GM23338 (cell line): ENCODE measurements around the gene SLC4A9. TPM values are rescaled to one million over a fixed set of nuclear protein-coding genes. Genes with fewer than 3 reads are reported as not detected.

Experiments used
- ATAC-seq: fragments of 200-7000 bp; cut with Tn5 transposase; 3 replicates; pipeline ENCODE4 v1.9.1; 2020
- DNase-seq: peaks from one replicate; pipeline ENCODE4 v3.0.0-alpha.2; 2015; ENCODE audit warnings: low spot score
- H2AFZ ChIP-seq: fragments of 200-600 bp; sonication (generic); 2 replicates; pipeline ENCODE4 v1.8.0; 2016; ENCODE audit warnings: antibody characterized with exemption, mild to moderate bottlenecking, moderate library complexity
- H3F3A ChIP-seq: fragments of 200-600 bp; sonication (generic); replicated peaks from 2 replicates; pipeline ENCODE4 v1.8.0; 2017; ENCODE audit warnings: antibody characterized with exemption, mixed run types, low read depth
- H3K27ac ChIP-seq: fragments of 200-600 bp; sonication (generic); 2 replicates; pipeline ENCODE4 v1.6.1; 2016; ENCODE audit warnings: low read depth
- H3K27me3 ChIP-seq: fragments of 200-600 bp; sonication (generic); 2 replicates; pipeline ENCODE4 v1.8.0; 2016; ENCODE audit warnings: mild to moderate bottlenecking, mixed run types, moderate library complexity; ENCODE audit not compliant: insufficient read depth
- H3K36me3 ChIP-seq: fragments of 200-600 bp; sonication (generic); 2 replicates; pipeline ENCODE4 v1.8.0; 2016; ENCODE audit warnings: mild to moderate bottlenecking; ENCODE audit not compliant: insufficient read depth
- H3K4me1 ChIP-seq: fragments of 200-600 bp; sonication (generic); 2 replicates; pipeline ENCODE4 v1.8.0; 2016; ENCODE audit warnings: mild to moderate bottlenecking, moderate library complexity; ENCODE audit not compliant: insufficient read depth
- H3K4me2 ChIP-seq: fragments of 200-600 bp; sonication (generic); 2 replicates; pipeline ENCODE4 v1.7.1; 2017; ENCODE audit warnings: mixed run types
- H3K4me3 ChIP-seq: fragments of 200-600 bp; sonication (generic); 2 replicates; pipeline ENCODE4 v1.6.1; 2016; ENCODE audit warnings: mixed run types
- H3K79me2 ChIP-seq: fragments of 200-600 bp; sonication (generic); replicated peaks from 2 replicates; pipeline ENCODE4 v1.8.0; 2017; ENCODE audit warnings: mild to moderate bottlenecking; ENCODE audit not compliant: insufficient read depth
- H3K9me2 ChIP-seq: fragments of 200-600 bp; sonication (generic); 2 replicates; pipeline ENCODE4 v1.8.0; 2017; ENCODE audit not compliant: insufficient read depth
- H4K20me1 ChIP-seq: fragments of 200-600 bp; sonication (generic); replicated peaks from 2 replicates; pipeline ENCODE4 v1.8.0; 2017; ENCODE audit warnings: mild to moderate bottlenecking; ENCODE audit not compliant: insufficient read depth
- H3K27ac Mint-ChIP-seq: 2 replicates; pipeline ENCODE4 v1.8.0; 2020; ENCODE audit warnings: inconsistent platforms, mild to moderate bottlenecking, moderate library complexity, mixed read lengths
- H3K27me3 Mint-ChIP-seq: 3 replicates; pipeline ENCODE4 v1.8.0; 2022; ENCODE audit warnings: low read depth, mild to moderate bottlenecking, moderate library complexity, mixed read lengths, inconsistent platforms; ENCODE audit not compliant: insufficient read depth, poor library complexity
- H3K36me3 Mint-ChIP-seq: 3 replicates; pipeline ENCODE4 v1.8.0; 2021; ENCODE audit warnings: low read depth, mild to moderate bottlenecking, inconsistent platforms, moderate library complexity, mixed read lengths
- H3K4me1 Mint-ChIP-seq: 3 replicates; pipeline ENCODE4 v1.8.0; 2020; ENCODE audit warnings: mild to moderate bottlenecking, inconsistent platforms, mixed read lengths
- H3K4me3 Mint-ChIP-seq: 3 replicates; pipeline ENCODE4 v1.8.0; 2021; ENCODE audit warnings: moderate library complexity, mild to moderate bottlenecking, inconsistent platforms, mixed read lengths
- H3K9me3 Mint-ChIP-seq: 3 replicates; pipeline ENCODE4 v1.8.0; 2020; ENCODE audit warnings: moderate library complexity, mild to moderate bottlenecking, inconsistent platforms, mixed read lengths
- CREB1 ChIP-seq: fragments of 250-450 bp; sonication (Bioruptor Pico); IDR thresholded peaks from 2 replicates; pipeline ENCODE4 v1.5.0; 2020; ENCODE audit warnings: low read depth, mild to moderate bottlenecking, moderate library complexity
- EZH2 ChIP-seq: fragments of 200-600 bp; sonication (generic); IDR thresholded peaks from one replicate; pipeline ENCODE4 v1.8.0; 2017; ENCODE audit warnings: antibody characterized with exemption, mild to moderate bottlenecking, low read depth; ENCODE audit not compliant: unreplicated experiment
- EZH2phosphoT487 ChIP-seq: fragments of 200-600 bp; sonication (generic); IDR thresholded peaks from one replicate; pipeline ENCODE4 v1.8.1; 2018; ENCODE audit warnings: antibody characterized with exemption; ENCODE audit not compliant: unreplicated experiment
- JUNB ChIP-seq: IDR thresholded peaks from one replicate; pipeline ENCODE4 v1.6.1; 2016; ENCODE audit warnings: antibody characterized with exemption; ENCODE audit not compliant: unreplicated experiment
- NANOG ChIP-seq: IDR thresholded peaks from 2 replicates; pipeline ENCODE4 v1.6.1; 2016; ENCODE audit warnings: antibody characterized with exemption, borderline replicate concordance
- POLR2AphosphoS5 ChIP-seq: IDR thresholded peaks from 2 replicates; pipeline ENCODE4 v1.6.1; 2016; ENCODE audit warnings: antibody characterized with exemption, low read depth
- REST ChIP-seq: IDR thresholded peaks from one replicate; pipeline ENCODE4 v1.6.1; 2018; ENCODE audit warnings: antibody characterized with exemption; ENCODE audit not compliant: unreplicated experiment
- STAT1 ChIP-seq: IDR thresholded peaks from one replicate; pipeline ENCODE4 v1.6.1; 2016; ENCODE audit warnings: antibody characterized with exemption; ENCODE audit not compliant: unreplicated experiment
- ZNF114 ChIP-seq: fragments of 250-450 bp; sonication (Bioruptor Pico); IDR thresholded peaks from 2 replicates; pipeline ENCODE4 v1.5.0; 2020; ENCODE audit warnings: mild to moderate bottlenecking, moderate library complexity
- ZNF331 ChIP-seq: fragments of 250-450 bp; sonication (Bioruptor Pico); IDR thresholded peaks from 2 replicates; pipeline ENCODE4 v1.5.0; 2020; ENCODE audit warnings: low read depth, mild to moderate bottlenecking, moderate library complexity
- polyA plus RNA-seq: library from polyadenylated mRNA; unstranded; fragments of >200 nt; fragmentation: Nextera tagmentation; extraction: Ambion mirVana; gene quantifications from 2 replicates; pipeline ENCODE4 v1.2.1, GENCODE V29; 2016
- total RNA-seq: library from RNA; depleted of rRNA; stranded (reverse); fragments of >200 nt; shearing (Covaris generic); gene quantifications from 2 replicates; pipeline ENCODE4 v1.2.3, GENCODE V29; 2014
- TF ChIP-seq, protein P1 (sequence below): IDR thresholded peaks from 2 replicates; pipeline ENCODE4 v1.6.1; 2016; ENCODE audit warnings: antibody characterized with exemption
- TF ChIP-seq, protein P2 (sequence below), 2 experiments: fragments of 200-600 bp in 1 of 2; sonication (generic) in 1 of 2; conservative IDR thresholded peaks; 2 replicates each; pipeline versions ENCODE4 v1.5.1 to v1.6.1; 2016 to 2017; ENCODE audit warnings: antibody characterized with exemption in 2 of 2, low read depth in 2 of 2, mild to moderate bottlenecking in 2 of 2, moderate library complexity in 1 of 2
- TF ChIP-seq, protein P3 (sequence below): fragments of 250-450 bp; sonication (Bioruptor Pico); IDR thresholded peaks from 2 replicates; pipeline ENCODE4 v1.5.0; 2020; ENCODE audit warnings: mild to moderate bottlenecking, moderate library complexity

Gene SLC4A9
- total and polyA plus RNA-seq, 2 experiments from 2014 or later: 0.08 TPM; not detected in 1

DNA sequence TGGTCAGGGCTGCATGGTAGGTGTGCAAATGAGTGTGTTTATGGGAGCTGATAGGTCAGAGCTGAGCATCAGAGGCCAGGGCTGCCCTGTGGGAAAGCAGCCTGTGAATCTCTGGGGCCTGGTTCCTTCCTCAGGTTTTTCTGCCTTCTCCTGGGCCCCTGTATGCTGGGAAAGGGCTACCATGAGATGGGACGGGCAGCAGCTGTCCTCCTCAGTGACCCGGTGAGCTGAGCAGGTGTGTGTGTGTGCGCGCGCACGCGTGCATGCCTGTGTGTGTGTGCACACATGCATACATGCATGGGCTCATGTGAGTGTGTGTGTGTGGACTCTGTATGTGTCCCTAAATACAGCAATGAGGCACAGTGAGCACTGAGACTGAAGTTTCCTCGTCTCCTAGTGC lies 2.3 kb downstream of the SLC4A9 start:
- Mint-ChIP-seq H3K27me3 (peaks cover 23% of the 10 kb centered on the region), H3K9me3 (no peaks in the 10 kb centered on the region), H3K4me3 (no peak overlapping the region; the same call in 2 of the 3 replicates), H3K27ac (no peak overlapping the region), H3K36me3 (no peaks in the 10 kb centered on the region), H3K4me1 (peaks cover 10% of the 10 kb centered on the region)
- H3F3A ChIP-seq: no peaks in the 10 kb centered on the region
- H3K4me3 ChIP-seq: no peak overlapping the region
- no peaks in the 10 kb centered on the region for H3K36me3 ChIP-seq
- H3K27ac ChIP-seq: no peak overlapping the region
- no peak for ATAC-seq
- H3K9me2 ChIP-seq: 0 out of 2 replicates have a peak, but pooled peaks cover 2% of the 10 kb centered on the region
- no peak for TF ChIP-seq POLR2AphosphoS5
- no peak for TF ChIP-seq REST
- TF ChIP-seq NANOG: no peak
- TF ChIP-seq, protein P1, sequence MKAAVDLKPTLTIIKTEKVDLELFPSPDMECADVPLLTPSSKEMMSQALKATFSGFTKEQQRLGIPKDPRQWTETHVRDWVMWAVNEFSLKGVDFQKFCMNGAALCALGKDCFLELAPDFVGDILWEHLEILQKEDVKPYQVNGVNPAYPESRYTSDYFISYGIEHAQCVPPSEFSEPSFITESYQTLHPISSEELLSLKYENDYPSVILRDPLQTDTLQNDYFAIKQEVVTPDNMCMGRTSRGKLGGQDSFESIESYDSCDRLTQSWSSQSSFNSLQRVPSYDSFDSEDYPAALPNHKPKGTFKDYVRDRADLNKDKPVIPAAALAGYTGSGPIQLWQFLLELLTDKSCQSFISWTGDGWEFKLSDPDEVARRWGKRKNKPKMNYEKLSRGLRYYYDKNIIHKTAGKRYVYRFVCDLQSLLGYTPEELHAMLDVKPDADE: no peak
- no peak for TF ChIP-seq JUNB
- TF ChIP-seq, protein P2, sequence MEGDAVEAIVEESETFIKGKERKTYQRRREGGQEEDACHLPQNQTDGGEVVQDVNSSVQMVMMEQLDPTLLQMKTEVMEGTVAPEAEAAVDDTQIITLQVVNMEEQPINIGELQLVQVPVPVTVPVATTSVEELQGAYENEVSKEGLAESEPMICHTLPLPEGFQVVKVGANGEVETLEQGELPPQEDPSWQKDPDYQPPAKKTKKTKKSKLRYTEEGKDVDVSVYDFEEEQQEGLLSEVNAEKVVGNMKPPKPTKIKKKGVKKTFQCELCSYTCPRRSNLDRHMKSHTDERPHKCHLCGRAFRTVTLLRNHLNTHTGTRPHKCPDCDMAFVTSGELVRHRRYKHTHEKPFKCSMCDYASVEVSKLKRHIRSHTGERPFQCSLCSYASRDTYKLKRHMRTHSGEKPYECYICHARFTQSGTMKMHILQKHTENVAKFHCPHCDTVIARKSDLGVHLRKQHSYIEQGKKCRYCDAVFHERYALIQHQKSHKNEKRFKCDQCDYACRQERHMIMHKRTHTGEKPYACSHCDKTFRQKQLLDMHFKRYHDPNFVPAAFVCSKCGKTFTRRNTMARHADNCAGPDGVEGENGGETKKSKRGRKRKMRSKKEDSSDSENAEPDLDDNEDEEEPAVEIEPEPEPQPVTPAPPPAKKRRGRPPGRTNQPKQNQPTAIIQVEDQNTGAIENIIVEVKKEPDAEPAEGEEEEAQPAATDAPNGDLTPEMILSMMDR (conservative IDR thresholded peaks at IDR 0.05; ENCODE audit: low read depth in 2 of 2): no peak
- no peak for TF ChIP-seq ZNF114 (CRISPR knock-in tag)
- no peak for TF ChIP-seq EZH2phosphoT487
- no peak for TF ChIP-seq STAT1
- no peak for TF ChIP-seq CREB1 (CRISPR knock-in tag)
- no peak for TF ChIP-seq ZNF331 (CRISPR knock-in tag)
- no peak for TF ChIP-seq EZH2
- TF ChIP-seq, protein P3, sequence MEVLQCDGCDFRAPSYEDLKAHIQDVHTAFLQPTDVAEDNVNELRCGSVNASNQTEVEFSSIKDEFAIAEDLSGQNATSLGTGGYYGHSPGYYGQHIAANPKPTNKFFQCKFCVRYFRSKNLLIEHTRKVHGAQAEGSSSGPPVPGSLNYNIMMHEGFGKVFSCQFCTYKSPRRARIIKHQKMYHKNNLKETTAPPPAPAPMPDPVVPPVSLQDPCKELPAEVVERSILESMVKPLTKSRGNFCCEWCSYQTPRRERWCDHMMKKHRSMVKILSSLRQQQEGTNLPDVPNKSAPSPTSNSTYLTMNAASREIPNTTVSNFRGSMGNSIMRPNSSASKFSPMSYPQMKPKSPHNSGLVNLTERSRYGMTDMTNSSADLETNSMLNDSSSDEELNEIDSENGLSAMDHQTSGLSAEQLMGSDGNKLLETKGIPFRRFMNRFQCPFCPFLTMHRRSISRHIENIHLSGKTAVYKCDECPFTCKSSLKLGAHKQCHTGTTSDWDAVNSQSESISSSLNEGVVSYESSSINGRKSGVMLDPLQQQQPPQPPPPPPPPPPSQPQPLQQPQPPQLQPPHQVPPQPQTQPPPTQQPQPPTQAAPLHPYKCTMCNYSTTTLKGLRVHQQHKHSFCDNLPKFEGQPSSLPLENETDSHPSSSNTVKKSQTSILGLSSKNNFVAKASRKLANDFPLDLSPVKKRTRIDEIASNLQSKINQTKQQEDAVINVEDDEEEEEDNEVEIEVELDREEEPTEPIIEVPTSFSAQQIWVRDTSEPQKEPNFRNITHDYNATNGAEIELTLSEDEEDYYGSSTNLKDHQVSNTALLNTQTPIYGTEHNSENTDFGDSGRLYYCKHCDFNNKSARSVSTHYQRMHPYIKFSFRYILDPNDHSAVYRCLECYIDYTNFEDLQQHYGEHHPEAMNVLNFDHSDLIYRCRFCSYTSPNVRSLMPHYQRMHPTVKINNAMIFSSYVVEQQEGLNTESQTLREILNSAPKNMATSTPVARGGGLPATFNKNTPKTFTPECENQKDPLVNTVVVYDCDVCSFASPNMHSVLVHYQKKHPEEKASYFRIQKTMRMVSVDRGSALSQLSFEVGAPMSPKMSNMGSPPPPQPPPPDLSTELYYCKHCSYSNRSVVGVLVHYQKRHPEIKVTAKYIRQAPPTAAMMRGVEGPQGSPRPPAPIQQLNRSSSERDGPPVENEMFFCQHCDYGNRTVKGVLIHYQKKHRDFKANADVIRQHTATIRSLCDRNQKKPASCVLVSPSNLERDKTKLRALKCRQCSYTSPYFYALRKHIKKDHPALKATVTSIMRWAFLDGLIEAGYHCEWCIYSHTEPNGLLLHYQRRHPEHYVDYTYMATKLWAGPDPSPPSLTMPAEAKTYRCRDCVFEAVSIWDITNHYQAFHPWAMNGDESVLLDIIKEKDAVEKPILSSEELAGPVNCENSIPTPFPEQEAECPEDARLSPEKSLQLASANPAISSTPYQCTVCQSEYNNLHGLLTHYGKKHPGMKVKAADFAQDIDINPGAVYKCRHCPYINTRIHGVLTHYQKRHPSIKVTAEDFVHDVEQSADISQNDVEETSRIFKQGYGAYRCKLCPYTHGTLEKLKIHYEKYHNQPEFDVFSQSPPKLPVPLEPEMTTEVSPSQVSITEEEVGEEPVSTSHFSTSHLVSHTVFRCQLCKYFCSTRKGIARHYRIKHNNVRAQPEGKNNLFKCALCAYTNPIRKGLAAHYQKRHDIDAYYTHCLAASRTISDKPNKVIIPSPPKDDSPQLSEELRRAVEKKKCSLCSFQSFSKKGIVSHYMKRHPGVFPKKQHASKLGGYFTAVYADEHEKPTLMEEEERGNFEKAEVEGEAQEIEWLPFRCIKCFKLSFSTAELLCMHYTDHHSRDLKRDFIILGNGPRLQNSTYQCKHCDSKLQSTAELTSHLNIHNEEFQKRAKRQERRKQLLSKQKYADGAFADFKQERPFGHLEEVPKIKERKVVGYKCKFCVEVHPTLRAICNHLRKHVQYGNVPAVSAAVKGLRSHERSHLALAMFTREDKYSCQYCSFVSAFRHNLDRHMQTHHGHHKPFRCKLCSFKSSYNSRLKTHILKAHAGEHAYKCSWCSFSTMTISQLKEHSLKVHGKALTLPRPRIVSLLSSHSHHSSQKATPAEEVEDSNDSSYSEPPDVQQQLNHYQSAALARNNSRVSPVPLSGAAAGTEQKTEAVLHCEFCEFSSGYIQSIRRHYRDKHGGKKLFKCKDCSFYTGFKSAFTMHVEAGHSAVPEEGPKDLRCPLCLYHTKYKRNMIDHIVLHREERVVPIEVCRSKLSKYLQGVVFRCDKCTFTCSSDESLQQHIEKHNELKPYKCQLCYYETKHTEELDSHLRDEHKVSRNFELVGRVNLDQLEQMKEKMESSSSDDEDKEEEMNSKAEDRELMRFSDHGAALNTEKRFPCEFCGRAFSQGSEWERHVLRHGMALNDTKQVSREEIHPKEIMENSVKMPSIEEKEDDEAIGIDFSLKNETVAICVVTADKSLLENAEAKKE (CRISPR knock-in tag): no peak
- H3K4me2 ChIP-seq: no peak overlapping the region
- H3K79me2 ChIP-seq: no peaks in the 10 kb centered on the region
- H3K4me1 ChIP-seq: 0 out of 2 replicates have a peak, but pooled peaks cover 2% of the 10 kb centered on the region
- no peak for DNase-seq
- no peak overlapping the region for H2AFZ ChIP-seq
- H4K20me1 ChIP-seq: no peaks in the 10 kb centered on the region
- peaks cover 11% of the 10 kb centered on the region; the same call in 1 of the 2 replicates for H3K27me3 ChIP-seq
